RWPE2 (cell line): ENCODE data around the gene GALNT2.
A peak's percentile ranks its signal among the peaks of the same experiment; 100 is the strongest.

Experiments used
- ATAC-seq: fragments of 200-7000 bp; cut with Tn5 transposase; 3 replicates; pipeline ENCODE4 v1.9.1; 2021; ENCODE audit warnings: low read depth
- DNase-seq: peaks from one replicate; pipeline ENCODE4 v3.0.0-alpha.2; 2020; ENCODE audit warnings: low spot score
- H3K27ac ChIP-seq: fragments of 450-650 bp; 2 replicates; pipeline ENCODE4 v1.5.1; 2017; ENCODE audit warnings: mild to moderate bottlenecking; ENCODE audit not compliant: poor library complexity, severe bottlenecking
- H3K27me3 ChIP-seq: fragments of 250-450 bp; sonication (Bioruptor Pico); 2 replicates; pipeline ENCODE4 v1.5.1; 2021; ENCODE audit warnings: mild to moderate bottlenecking, moderate library complexity; ENCODE audit not compliant: insufficient read depth, poor library complexity, severe bottlenecking
- H3K36me3 ChIP-seq: fragments of 250-450 bp; sonication (Bioruptor Pico); 2 replicates; pipeline ENCODE4 v1.5.1; 2020; ENCODE audit warnings: low read depth, mild to moderate bottlenecking, moderate library complexity
- H3K4me1 ChIP-seq: fragments of 250-450 bp; sonication (Bioruptor Pico); 2 replicates; pipeline ENCODE4 v1.5.1; 2021; ENCODE audit warnings: mild to moderate bottlenecking, moderate library complexity; ENCODE audit not compliant: insufficient read depth, poor library complexity, severe bottlenecking
- H3K4me3 ChIP-seq: fragments of 250-450 bp; sonication (Bioruptor Pico); 2 replicates; pipeline ENCODE4 v1.5.1; 2021; ENCODE audit warnings: mild to moderate bottlenecking, moderate library complexity; ENCODE audit not compliant: severe bottlenecking
- H3K9me3 ChIP-seq: fragments of 250-450 bp; sonication (Bioruptor Pico); 2 replicates; pipeline ENCODE4 v1.5.1; 2021; ENCODE audit warnings: mild to moderate bottlenecking, moderate library complexity; ENCODE audit not compliant: severe bottlenecking
- TF ChIP-seq, protein P1 (sequence below): fragments of 450-650 bp; IDR thresholded peaks from one replicate; pipeline ENCODE4 v1.5.1; 2017; ENCODE audit warnings: mild to moderate bottlenecking, moderate library complexity; ENCODE audit not compliant: poor library complexity, severe bottlenecking

The GALNT2 gene

DNA sequence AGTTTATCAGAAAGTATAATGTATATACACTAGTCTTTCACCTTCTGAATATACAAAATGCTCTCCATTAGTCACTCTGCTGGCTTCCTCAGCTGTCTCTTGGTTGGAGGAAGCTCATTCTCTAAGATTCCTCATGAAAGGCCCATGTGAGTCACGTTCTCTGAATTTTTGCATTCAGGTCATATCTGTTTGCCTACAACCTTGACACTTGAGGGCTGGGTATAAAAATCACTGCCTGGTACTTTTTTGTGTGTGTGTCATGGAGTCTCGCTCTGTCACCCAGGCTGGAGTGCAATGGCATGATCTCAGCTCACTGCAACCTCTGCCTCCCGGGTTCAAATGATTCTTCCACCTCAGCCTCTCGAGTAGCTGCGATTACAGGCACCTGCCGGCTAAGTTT, 2.8 kb upstream of the GALNT2 start:
- no peak overlapping the region for H3K4me3 ChIP-seq
- no peak for DNase-seq
- no peaks in the 10 kb centered on the region for H3K27me3 ChIP-seq
- H3K9me3 ChIP-seq: no peaks in the 10 kb centered on the region
- ATAC-seq: no peak
- no peaks in the 10 kb centered on the region for H3K36me3 ChIP-seq
- TF ChIP-seq, protein P1, sequence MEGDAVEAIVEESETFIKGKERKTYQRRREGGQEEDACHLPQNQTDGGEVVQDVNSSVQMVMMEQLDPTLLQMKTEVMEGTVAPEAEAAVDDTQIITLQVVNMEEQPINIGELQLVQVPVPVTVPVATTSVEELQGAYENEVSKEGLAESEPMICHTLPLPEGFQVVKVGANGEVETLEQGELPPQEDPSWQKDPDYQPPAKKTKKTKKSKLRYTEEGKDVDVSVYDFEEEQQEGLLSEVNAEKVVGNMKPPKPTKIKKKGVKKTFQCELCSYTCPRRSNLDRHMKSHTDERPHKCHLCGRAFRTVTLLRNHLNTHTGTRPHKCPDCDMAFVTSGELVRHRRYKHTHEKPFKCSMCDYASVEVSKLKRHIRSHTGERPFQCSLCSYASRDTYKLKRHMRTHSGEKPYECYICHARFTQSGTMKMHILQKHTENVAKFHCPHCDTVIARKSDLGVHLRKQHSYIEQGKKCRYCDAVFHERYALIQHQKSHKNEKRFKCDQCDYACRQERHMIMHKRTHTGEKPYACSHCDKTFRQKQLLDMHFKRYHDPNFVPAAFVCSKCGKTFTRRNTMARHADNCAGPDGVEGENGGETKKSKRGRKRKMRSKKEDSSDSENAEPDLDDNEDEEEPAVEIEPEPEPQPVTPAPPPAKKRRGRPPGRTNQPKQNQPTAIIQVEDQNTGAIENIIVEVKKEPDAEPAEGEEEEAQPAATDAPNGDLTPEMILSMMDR: no peak
- no peaks in the 10 kb centered on the region for H3K4me1 ChIP-seq
- no peak overlapping the region for H3K27ac ChIP-seq

DNA sequence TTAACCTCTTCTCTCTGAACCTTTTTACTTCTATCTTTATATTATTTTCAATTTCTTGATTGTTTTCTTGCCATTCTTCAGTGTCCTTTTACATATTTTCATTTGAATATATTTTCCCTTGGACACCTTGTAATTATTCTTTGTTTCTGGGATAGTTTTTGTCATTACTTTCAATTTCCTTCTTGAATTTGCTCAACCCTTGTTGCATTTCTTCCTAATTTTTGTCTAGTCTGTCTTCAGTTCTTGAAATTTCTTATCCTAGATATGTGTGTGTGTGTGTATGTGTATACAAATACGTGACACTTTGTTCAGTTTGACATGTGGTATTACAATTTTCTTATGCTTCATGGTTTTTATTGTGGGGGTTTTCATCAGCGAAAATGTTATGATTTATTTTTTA, 1.9 kb upstream of the GALNT2 start:
- Histone ChIP-seq H3K27ac (no peak overlapping the region), H3K4me1 (no peaks in the 10 kb centered on the region), H3K27me3 (no peaks in the 10 kb centered on the region), H3K9me3 (no peaks in the 10 kb centered on the region), H3K36me3 (no peaks in the 10 kb centered on the region), H3K4me3 (no peak overlapping the region)
- TF ChIP-seq, protein P1: no peak
- DNase-seq (no peak), ATAC-seq (no peak)

DNA sequence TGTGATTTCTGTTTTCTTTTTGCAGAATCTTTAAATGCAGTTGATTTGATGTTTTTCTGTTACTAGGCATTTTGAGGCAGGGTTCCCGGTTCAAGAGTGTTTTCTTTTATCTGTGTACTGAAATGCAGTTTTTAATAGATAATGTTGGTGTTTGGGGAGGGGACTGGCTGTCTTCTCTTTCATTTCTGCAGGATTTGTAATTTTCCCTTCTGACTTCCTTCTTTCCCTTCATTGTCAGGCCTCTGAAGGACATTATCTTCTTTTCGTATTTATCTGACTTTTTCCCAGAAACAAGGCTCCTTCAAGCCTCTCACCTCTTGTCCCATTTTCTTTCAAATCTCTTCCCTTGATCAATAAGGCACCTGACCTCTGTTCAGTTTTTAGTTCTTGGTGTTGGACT, 1.5 kb upstream of the GALNT2 start:
- Histone ChIP-seq H3K9me3 (no peaks in the 10 kb centered on the region), H3K27ac (no peak overlapping the region), H3K4me1 (no peaks in the 10 kb centered on the region), H3K4me3 (no peak overlapping the region), H3K27me3 (no peaks in the 10 kb centered on the region), H3K36me3 (no peaks in the 10 kb centered on the region)
- TF ChIP-seq, protein P1: no peak
- no peak for DNase-seq
- ATAC-seq: no peak

DNA sequence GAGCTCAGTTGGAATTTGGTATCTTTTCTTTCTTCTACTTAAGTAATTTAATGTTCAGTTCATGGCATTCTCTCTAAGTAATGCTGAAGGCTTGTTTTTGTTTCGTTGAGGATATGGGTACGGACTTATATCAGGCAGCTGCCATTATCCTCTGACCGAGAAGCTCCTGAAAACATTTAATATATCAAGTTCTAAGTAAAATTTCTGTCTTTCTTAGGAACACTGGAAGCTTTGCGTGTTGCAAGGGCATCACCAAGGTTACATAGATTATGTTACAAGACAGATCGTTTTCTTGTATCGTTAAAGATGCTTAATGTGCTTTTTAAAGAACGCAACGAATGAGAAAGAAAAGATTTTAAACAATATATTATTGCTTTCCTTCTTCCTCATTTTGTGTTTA, 1.0 kb upstream of the GALNT2 start:
- ATAC-seq (no peak), DNase-seq (no peak)
- H3K4me1 ChIP-seq: no peaks in the 10 kb centered on the region
- peak overlapping the region; percentile 70 for H3K27ac ChIP-seq
- TF ChIP-seq, protein P1: no peak
- H3K36me3 ChIP-seq: no peaks in the 10 kb centered on the region
- H3K4me3 ChIP-seq: no peak overlapping the region
- H3K27me3 ChIP-seq: no peaks in the 10 kb centered on the region
- H3K9me3 ChIP-seq: no peaks in the 10 kb centered on the region

DNA sequence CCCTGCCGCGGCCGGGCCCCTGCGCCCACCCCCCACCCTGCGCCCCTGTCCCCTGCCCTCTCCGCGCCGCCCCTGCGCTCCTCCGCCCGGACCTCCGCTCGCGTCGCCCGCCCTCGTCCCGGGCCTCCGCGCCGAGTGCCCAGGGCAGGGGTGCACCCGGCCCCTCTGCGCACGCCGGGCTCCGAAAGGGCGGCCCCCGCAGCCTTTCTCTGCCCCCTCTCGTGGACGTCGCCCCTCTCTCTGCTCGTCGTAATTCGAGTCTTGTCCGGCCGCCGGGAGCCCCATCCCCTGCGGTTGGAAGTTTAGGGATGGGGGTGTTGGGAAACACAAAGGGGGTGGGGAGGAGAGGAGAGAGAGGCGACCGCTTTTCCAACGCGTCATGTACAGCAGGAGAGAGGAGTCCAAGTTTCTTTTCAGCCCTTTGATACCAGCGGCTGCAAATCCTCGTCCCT, 407 bp downstream of the GALNT2 start:
- no peak for DNase-seq
- no peak for ATAC-seq
- TF ChIP-seq, protein P1: no peak
- no peaks in the 10 kb centered on the region for H3K4me1 ChIP-seq
- peak overlapping the region; percentile 70 for H3K27ac ChIP-seq
- H3K27me3 ChIP-seq: no peaks in the 10 kb centered on the region
- H3K4me3 ChIP-seq: peak overlapping the region; percentile 66
- H3K36me3 ChIP-seq: no peaks in the 10 kb centered on the region
- no peaks in the 10 kb centered on the region for H3K9me3 ChIP-seq
